Lung (tissue), 12 donors: ENCODE results near the gene AHCYL2. TPM values are rescaled to one million over a fixed set of nuclear protein-coding genes. Genes with fewer than 3 reads are reported as not detected.

Source experiments
- ATAC-seq: fragments of 200-7000 bp; cut with Tn5 transposase; one replicate; pipeline ENCODE4 v1.9.1; 2020; ENCODE audit warnings: moderate number of reproducible peaks; ENCODE audit not compliant: insufficient read depth, low FRiP score
- DNase-seq, 3 donors: peaks; one replicate each; pipeline ENCODE4 v3.0.0-alpha.2; 2013 to 2017
- H3K27ac ChIP-seq, 2 donors: one replicate each; pipeline ENCODE4 v1.5.1; 2013; ENCODE audit warnings: mild to moderate bottlenecking in 2 of 2, moderate library complexity in 2 of 2, control low read depth in 1 of 2, inconsistent platforms in 1 of 2, low read depth in 1 of 2, low read length in 1 of 2
- H3K27me3 ChIP-seq, 3 donors: one replicate each; pipeline ENCODE4 v1.5.1; 2013; ENCODE audit warnings: low read length in 2 of 3; ENCODE audit not compliant: control insufficient read depth in 3 of 3, insufficient read depth in 3 of 3
- H3K36me3 ChIP-seq, 4 donors: one replicate each; pipeline ENCODE4 v1.5.1; 2013; ENCODE audit warnings: low read length in 4 of 4, mild to moderate bottlenecking in 1 of 4, moderate library complexity in 1 of 4; ENCODE audit not compliant: control insufficient read depth in 4 of 4, insufficient read depth in 4 of 4
- H3K4me1 ChIP-seq, 5 donors: one replicate each; pipeline ENCODE4 v1.5.1; 2013; ENCODE audit warnings: low read length in 5 of 5, mild to moderate bottlenecking in 2 of 5, moderate library complexity in 1 of 5; ENCODE audit not compliant: control insufficient read depth in 5 of 5, insufficient read depth in 5 of 5
- H3K4me3 ChIP-seq: one replicate; pipeline ENCODE4 v1.5.1; 2013; ENCODE audit warnings: mild to moderate bottlenecking, control low read depth, moderate library complexity
- H3K9ac ChIP-seq, 2 donors: one replicate each; pipeline ENCODE4 v1.5.1; 2013; ENCODE audit warnings: low read length in 2 of 2, control low read depth in 1 of 2; ENCODE audit not compliant: insufficient read depth in 1 of 2
- H3K9me3 ChIP-seq, 4 donors: one replicate each; pipeline ENCODE4 v1.5.1; 2013; ENCODE audit warnings: low read length in 3 of 4, mild to moderate bottlenecking in 1 of 4, moderate library complexity in 1 of 4; ENCODE audit not compliant: control insufficient read depth in 4 of 4, insufficient read depth in 3 of 4
- WGBS, 2 donors: extraction: QIAGEN DNeasy Blood & Tissue Kit; methylation state at CpG; one replicate each; pipeline ENCODE4 v1.1.7; 2013; 5-methylcytosine and 5-hydroxymethylcytosine counted together
- polyA plus RNA-seq, 2 donors: library from polyadenylated mRNA; stranded (reverse); fragments of 200-250 nt; gene quantifications; one replicate each; pipeline ENCODE4 v1.2.1, GENCODE V29; 2013
- total RNA-seq, 2 donors: library from RNA; depleted of rRNA in 1 of 2; stranded (reverse); fragments of >200 nt in 1 of 2; gene quantifications; one replicate each; pipeline ENCODE4 v1.2.1, GENCODE V29; 2014 to 2021
- TF ChIP-seq, protein P1 (sequence below): IDR thresholded peaks from 2 replicates; pipeline ENCODE4 v1.5.1; 2012; ENCODE audit warnings: mild to moderate bottlenecking; ENCODE audit errors: control extremely low read depth, extremely low read depth
- donor health status: control.
- donor health status: control.
- donor health status: Bipolar disorder and iron deficiency.
- donor health status: healthy.
- donor health status: DM: yes; HTN: yes; CAD: no.

The AHCYL2 gene
- total and polyA plus RNA-seq, 4 donors = 16.3 to 172 (median 93.8) TPM

DNA sequence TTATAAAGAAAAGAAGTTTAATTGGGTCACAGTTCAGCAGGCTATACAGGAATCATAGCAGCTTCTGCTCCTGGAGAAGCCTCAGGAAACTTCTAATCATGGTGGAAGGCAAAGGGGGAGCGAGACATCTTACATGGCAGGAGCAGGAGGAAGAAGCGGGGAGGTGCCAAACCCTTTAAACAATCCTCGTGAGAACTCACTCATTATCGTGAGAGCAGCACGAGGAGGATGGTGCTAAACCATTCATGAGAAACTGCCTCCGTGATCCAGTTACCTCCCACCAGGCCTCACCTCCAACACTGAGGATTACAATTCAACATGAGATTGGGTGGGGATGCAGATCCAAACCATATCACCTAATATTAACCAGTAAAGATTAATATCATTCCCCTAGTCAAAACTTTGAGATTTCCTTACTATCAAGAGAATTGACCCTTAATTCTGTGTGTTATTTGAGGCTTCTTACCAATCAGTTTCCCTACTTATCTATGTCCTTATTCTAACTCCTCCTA, 38.0 kb upstream of the AHCYL2 start:
- peaks cover 0 to 7% (median 0%) of the 10 kb centered on the region in 3 donors for H3K27me3 ChIP-seq
- WGBS, 2 donors = 87 to 92% methylated on average over 6 of the region's 6 CpGs
- H3K36me3 ChIP-seq = no peaks in the 10 kb centered on the region
- no peaks in the 10 kb centered on the region for H3K9me3 ChIP-seq
- no peak overlapping the region for H3K4me3 ChIP-seq
- H3K9ac ChIP-seq = no peak overlapping the region
- no peak overlapping the region for H3K27ac ChIP-seq
- ATAC-seq (no peak), DNase-seq (no peak)
- TF ChIP-seq, protein P1, sequence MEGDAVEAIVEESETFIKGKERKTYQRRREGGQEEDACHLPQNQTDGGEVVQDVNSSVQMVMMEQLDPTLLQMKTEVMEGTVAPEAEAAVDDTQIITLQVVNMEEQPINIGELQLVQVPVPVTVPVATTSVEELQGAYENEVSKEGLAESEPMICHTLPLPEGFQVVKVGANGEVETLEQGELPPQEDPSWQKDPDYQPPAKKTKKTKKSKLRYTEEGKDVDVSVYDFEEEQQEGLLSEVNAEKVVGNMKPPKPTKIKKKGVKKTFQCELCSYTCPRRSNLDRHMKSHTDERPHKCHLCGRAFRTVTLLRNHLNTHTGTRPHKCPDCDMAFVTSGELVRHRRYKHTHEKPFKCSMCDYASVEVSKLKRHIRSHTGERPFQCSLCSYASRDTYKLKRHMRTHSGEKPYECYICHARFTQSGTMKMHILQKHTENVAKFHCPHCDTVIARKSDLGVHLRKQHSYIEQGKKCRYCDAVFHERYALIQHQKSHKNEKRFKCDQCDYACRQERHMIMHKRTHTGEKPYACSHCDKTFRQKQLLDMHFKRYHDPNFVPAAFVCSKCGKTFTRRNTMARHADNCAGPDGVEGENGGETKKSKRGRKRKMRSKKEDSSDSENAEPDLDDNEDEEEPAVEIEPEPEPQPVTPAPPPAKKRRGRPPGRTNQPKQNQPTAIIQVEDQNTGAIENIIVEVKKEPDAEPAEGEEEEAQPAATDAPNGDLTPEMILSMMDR = no peak
- H3K4me1 ChIP-seq = peaks cover 3 to 18% (median 10%) of the 10 kb centered on the region in 5 donors

DNA sequence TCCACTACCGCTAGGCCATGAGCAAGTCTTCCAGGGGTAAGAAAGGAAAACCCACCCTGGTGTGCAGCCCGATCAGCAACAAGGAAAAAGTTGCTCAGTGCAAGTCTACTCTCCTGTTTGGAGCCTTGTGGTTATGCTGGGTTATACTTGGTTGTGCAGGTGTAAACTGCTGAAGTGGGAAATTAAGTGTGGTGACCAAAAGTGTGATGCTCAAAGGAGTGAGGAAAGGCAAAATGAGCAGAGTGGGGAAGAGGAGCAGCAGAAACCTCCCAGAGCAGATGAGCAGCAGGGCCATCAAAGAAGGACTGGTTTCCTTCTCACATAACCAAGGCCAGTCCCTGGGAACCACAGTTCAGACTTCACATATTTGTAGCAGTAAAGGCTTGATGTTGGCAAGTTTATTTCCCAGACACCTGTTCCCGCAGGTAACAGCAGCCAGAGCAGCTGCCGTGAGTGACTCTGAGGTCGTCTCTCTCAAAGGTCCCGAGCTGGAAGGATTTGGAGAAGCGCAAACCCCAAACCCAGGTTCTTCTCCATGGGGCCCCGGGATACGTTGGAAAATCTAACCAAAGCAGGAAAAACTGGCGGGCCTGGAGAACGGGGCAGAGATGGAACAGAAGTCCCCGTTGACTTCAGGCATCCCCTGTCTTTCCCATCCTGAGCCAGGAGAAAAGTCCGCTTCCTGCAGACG, 37.0 kb upstream of the AHCYL2 start:
- TF ChIP-seq, protein P1 = no peak
- WGBS, 2 donors = 32 to 36% methylated on average over 14 of the region's 14 CpGs
- Histone ChIP-seq H3K4me1 (peaks cover 3 to 18% (median 10%) of the 10 kb centered on the region in 5 donors), H3K9me3 (no peaks in the 10 kb centered on the region), H3K36me3 (peaks cover 0 to 5% (median under 1%) of the 10 kb centered on the region in 4 donors), H3K4me3 (peak overlapping the region; percentile 44), H3K9ac (peak overlapping the region in 1 of 2 donors; percentile 24), H3K27ac (no peak overlapping the region), H3K27me3 (peaks cover 0 to 7% (median 0%) of the 10 kb centered on the region in 3 donors)
- DNase-seq = no peak
- peak; percentile 35 for ATAC-seq

DNA sequence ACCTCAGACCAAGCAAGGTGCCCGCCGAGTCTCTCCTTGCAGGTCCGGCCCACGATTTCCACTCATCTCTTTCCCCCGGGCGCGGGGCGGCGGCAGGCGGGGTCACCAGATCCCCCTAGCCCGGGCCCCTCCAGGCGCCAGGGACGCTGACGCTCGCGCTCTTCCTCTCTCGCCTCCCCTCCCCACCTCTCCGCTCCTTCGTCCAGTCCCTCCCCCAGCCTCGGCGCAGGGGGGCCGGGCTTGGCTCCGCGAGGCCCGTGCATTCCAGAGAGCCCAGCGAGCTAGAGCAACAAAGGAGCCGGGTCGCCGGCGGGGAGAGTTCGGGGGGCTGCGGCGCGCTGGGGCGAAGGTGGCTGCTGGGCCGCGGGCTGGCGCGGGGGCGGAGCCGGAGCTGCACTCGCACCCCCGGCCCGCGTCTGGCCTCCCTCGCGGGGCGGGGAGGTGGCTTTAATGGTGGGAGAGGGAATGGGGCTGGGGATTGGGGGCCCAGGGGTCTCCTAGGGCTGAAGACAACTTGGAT, 36.4 kb upstream of the AHCYL2 start, which contains the start of gene SMO:
SMO (plus strand) TSS at position 262 of the 520 bp plus-strand sequence. CDS start 519 bp downstream, outside the sequence.
- peak within 1 kb of the TSS; percentile 44 for H3K4me3 ChIP-seq
- H3K27ac ChIP-seq = no peak within 1 kb of the TSS
- H3K4me1 ChIP-seq = peaks cover 3 to 18% (median 10%) of the 10 kb centered on the region in 5 donors
- no peaks in the 10 kb centered on the region for H3K9me3 ChIP-seq
- DNase-seq = peak; percentile 95 to 96 (median 95)
- H3K27me3 ChIP-seq = peaks cover 0 to 7% (median 0%) of the 10 kb centered on the region in 3 donors
- TF ChIP-seq, protein P1 = no peak
- WGBS, 2 donors = 1 to 2% methylated on average over 26 to 48 of the region's 48 CpGs
- H3K9ac ChIP-seq = peak within 1 kb of the TSS; percentile 34 to 64
- peak; percentile 16 for ATAC-seq
- H3K36me3 ChIP-seq = peaks cover 0 to 5% (median under 1%) of the 10 kb centered on the region in 4 donors
